DOHH2 (cell line): ENCODE measurements around the gene NTNG1.

Experiments
- H3F3A ChIP-seq: fragments of 200-600 bp; sonication (generic), shearing (Covaris generic); 2 replicates; pipeline ENCODE4 v1.6.0; 2016; ENCODE audit warnings: antibody characterized with exemption, mild to moderate bottlenecking; ENCODE audit not compliant: control insufficient read depth, insufficient read depth
- H3K27ac ChIP-seq: fragments of 200-600 bp; sonication (generic); 2 replicates; pipeline ENCODE4 v1.5.1; 2014; ENCODE audit warnings: low read depth, mild to moderate bottlenecking, low read length, moderate library complexity
- H3K27me3 ChIP-seq: fragments of 200-600 bp; sonication (generic); 2 replicates; pipeline ENCODE4 v1.6.1; 2014; ENCODE audit warnings: mild to moderate bottlenecking, low read length, mixed read lengths; ENCODE audit not compliant: control insufficient read depth
- H3K36me3 ChIP-seq: fragments of 200-600 bp; sonication (generic); 2 replicates; pipeline ENCODE4 v1.6.1; 2014; ENCODE audit warnings: mild to moderate bottlenecking, low read length, moderate library complexity, mixed read lengths; ENCODE audit not compliant: control insufficient read depth
- H3K4me1 ChIP-seq: fragments of 200-600 bp; sonication (generic); 2 replicates; pipeline ENCODE4 v1.6.1; 2014; ENCODE audit warnings: mild to moderate bottlenecking, low read length, mixed read lengths; ENCODE audit not compliant: control insufficient read depth
- H3K4me2 ChIP-seq: fragments of 200-600 bp; sonication (generic); 2 replicates; pipeline ENCODE4 v1.6.0; 2014; ENCODE audit warnings: mild to moderate bottlenecking, low read length, moderate library complexity
- H3K4me3 ChIP-seq: fragments of 200-600 bp; sonication (generic); 2 replicates; pipeline ENCODE4 v1.5.1; 2014; ENCODE audit warnings: mild to moderate bottlenecking, low read length, mixed read lengths
- H3K79me2 ChIP-seq: fragments of 200-600 bp; sonication (generic); 2 replicates; pipeline ENCODE4 v1.6.1; 2014; ENCODE audit warnings: mild to moderate bottlenecking, low read length, mixed read lengths; ENCODE audit not compliant: control insufficient read depth
- H3K9me2 ChIP-seq: fragments of 200-600 bp; sonication (generic); replicated peaks from 2 replicates; pipeline ENCODE4 v1.6.1; 2014; ENCODE audit warnings: mild to moderate bottlenecking, low read length, mixed read lengths; ENCODE audit not compliant: control insufficient read depth
- H3K9me3 ChIP-seq: fragments of 200-600 bp; sonication (generic); 2 replicates; pipeline ENCODE4 v1.6.1; 2014; ENCODE audit warnings: antibody characterized with exemption, low read length, mixed read lengths; ENCODE audit not compliant: control insufficient read depth, insufficient read depth
- H4K20me1 ChIP-seq: fragments of 200-600 bp; sonication (generic); 2 replicates; pipeline ENCODE4 v1.6.0; 2014; ENCODE audit warnings: low read depth, mild to moderate bottlenecking, antibody characterized with exemption, low read length, moderate library complexity; ENCODE audit not compliant: control insufficient read depth, insufficient read depth
- CTCF ChIP-seq: fragments of 200-600 bp; sonication (generic); IDR thresholded peaks from one replicate; pipeline ENCODE4 v1.5.1; 2014; ENCODE audit warnings: antibody characterized with exemption, mild to moderate bottlenecking, low read depth, low read length; ENCODE audit not compliant: poor library complexity, severe bottlenecking
- EZH2phosphoT487 ChIP-seq: fragments of 200-600 bp; sonication (generic); IDR thresholded peaks from 2 replicates; pipeline ENCODE4 v1.6.1; 2017; ENCODE audit warnings: borderline replicate concordance, mild to moderate bottlenecking, antibody characterized with exemption, low read length, moderate library complexity, mixed read lengths

Gene NTNG1

GRCh38 chr1:107433068-107433467 is 292.2 kb downstream of the NTNG1 start:
- Histone ChIP-seq H3K27ac (peak overlapping the region; percentile 89), H3K4me3 (no peak overlapping the region), H3K9me2 (no peaks in the 10 kb centered on the region)

GRCh38 chr1:107433635-107434360 is 293.0 kb downstream of the NTNG1 start:
- Histone ChIP-seq H3K79me2 (no peaks in the 10 kb centered on the region), H3K4me1 (peaks cover 67% of the 10 kb centered on the region), H4K20me1 (no peaks in the 10 kb centered on the region), H3K27ac (peak overlapping the region; percentile 89), H3K36me3 (peaks cover 7% of the 10 kb centered on the region; the same call in 1 of the 2 replicates), H3K9me3 (no peaks in the 10 kb centered on the region), H3K4me3 (peak overlapping the region; percentile 46), H3K4me2 (peak overlapping the region; percentile 84), H3K27me3 (no peaks in the 10 kb centered on the region), H3F3A (peaks cover 23% of the 10 kb centered on the region), H3K9me2 (no peaks in the 10 kb centered on the region)
- TF ChIP-seq CTCF (no peak), EZH2phosphoT487 (no peak)

More at GRCh38 chr1:107433068-107433467, 292.2 kb downstream of the NTNG1 start:
- peaks cover 67% of the 10 kb centered on the region for H3K4me1 ChIP-seq
- H3K79me2 ChIP-seq = no peaks in the 10 kb centered on the region
- H3K4me2 ChIP-seq = peak overlapping the region; percentile 30; the same call in 1 of the 2 replicates
- peaks cover 7% of the 10 kb centered on the region; the same call in 1 of the 2 replicates for H3K36me3 ChIP-seq
- no peaks in the 10 kb centered on the region for H3K9me3 ChIP-seq
- H4K20me1 ChIP-seq = no peaks in the 10 kb centered on the region
- peaks cover 23% of the 10 kb centered on the region for H3F3A ChIP-seq
- H3K27me3 ChIP-seq = no peaks in the 10 kb centered on the region
- TF ChIP-seq CTCF (no peak), EZH2phosphoT487 (no peak)

GRCh38 chr1:107434361-107434693 is 293.5 kb downstream of the NTNG1 start:
- Histone ChIP-seq H3K27me3 (no peaks in the 10 kb centered on the region), H3K79me2 (no peaks in the 10 kb centered on the region), H3K4me2 (peak overlapping the region; percentile 84), H3K36me3 (peaks cover 7% of the 10 kb centered on the region; the same call in 1 of the 2 replicates), H3K9me2 (no peaks in the 10 kb centered on the region), H4K20me1 (no peaks in the 10 kb centered on the region), H3F3A (peaks cover 23% of the 10 kb centered on the region), H3K9me3 (no peaks in the 10 kb centered on the region), H3K27ac (peak overlapping the region; percentile 89), H3K4me3 (peak overlapping the region; percentile 58), H3K4me1 (peaks cover 67% of the 10 kb centered on the region)
- TF ChIP-seq CTCF = no peak
- no peak for TF ChIP-seq EZH2phosphoT487
